ENCODE data around the gene VAV2.

VAV2 gene

GRCh38 chr9:133842721-133843227 is 149.3 kb downstream of the VAV2 start:
- in situ Hi-C loops (cut with MboI; ENCODE audit: low sequenced_read_pairs) = no loop called here

- in situ Hi-C loops (cut with MboI; ENCODE audit: low sequenced_read_pairs) = no loop called here
Measured at GRCh38 chr9:133842174-133842573, 149.9 kb downstream of the VAV2 start.

GRCh38 chr9:133841167-133841812 is 150.8 kb downstream of the VAV2 start:
- in situ Hi-C loops (cut with MboI; ENCODE audit: low sequenced_read_pairs) = no loop called here

GRCh38 chr9:133839822-133840329 is 152.2 kb downstream of the VAV2 start:
- in situ Hi-C loops (cut with MboI; ENCODE audit: low sequenced_read_pairs) = no loop called here

- in situ Hi-C loops (cut with MboI; ENCODE audit: low sequenced_read_pairs) = no loop called here
Measured at GRCh38 chr9:133838859-133839507, 153.1 kb downstream of the VAV2 start.

GRCh38 chr9:133837627-133838597 is 154.2 kb downstream of the VAV2 start:
- in situ Hi-C loops (cut with MboI; ENCODE audit: low sequenced_read_pairs) = no loop called here

GRCh38 chr9:133836818-133837217 is 155.3 kb downstream of the VAV2 start:
- in situ Hi-C loops (cut with MboI; ENCODE audit: low sequenced_read_pairs) = no loop called here

GRCh38 chr9:133836001-133836758 is 155.9 kb downstream of the VAV2 start:
- in situ Hi-C loops (cut with MboI; ENCODE audit: low sequenced_read_pairs) = no loop called here

GRCh38 chr9:133835262-133835901 is 156.7 kb downstream of the VAV2 start:
- in situ Hi-C loops (cut with MboI; ENCODE audit: low sequenced_read_pairs) = no loop called here

- in situ Hi-C loops (cut with MboI; ENCODE audit: low sequenced_read_pairs) = no loop called here
Measured at GRCh38 chr9:133834080-133834976, 157.8 kb downstream of the VAV2 start.

- in situ Hi-C loops (cut with MboI; ENCODE audit: low sequenced_read_pairs) = no loop called here
Measured at GRCh38 chr9:133833388-133834025, 158.6 kb downstream of the VAV2 start.

GRCh38 chr9:133832877-133833276 is 159.2 kb downstream of the VAV2 start:
- in situ Hi-C loops (cut with MboI; ENCODE audit: low sequenced_read_pairs) = no loop called here

- in situ Hi-C loops (cut with MboI; ENCODE audit: low sequenced_read_pairs) = no loop called here
Measured at GRCh38 chr9:133830711-133831110, 161.4 kb downstream of the VAV2 start.

- in situ Hi-C loops (cut with MboI; ENCODE audit: low sequenced_read_pairs) = no loop called here
Measured at GRCh38 chr9:133830310-133830709, 161.8 kb downstream of the VAV2 start.

GRCh38 chr9:133828338-133828997 is 163.7 kb downstream of the VAV2 start:
- in situ Hi-C loops (cut with MboI; ENCODE audit: low sequenced_read_pairs) = no loop called here

GRCh38 chr9:133826289-133827085 is 165.6 kb downstream of the VAV2 start:
- in situ Hi-C loops (cut with MboI; ENCODE audit: low sequenced_read_pairs) = no loop called here

GRCh38 chr9:133825555-133826218 is 166.4 kb downstream of the VAV2 start:
- in situ Hi-C loops (cut with MboI; ENCODE audit: low sequenced_read_pairs) = no loop called here
